Occipital lobe (tissue), 2 donors: Measurements from ENCODE around the gene ENTPD2. TPM values are rescaled to one million over a fixed set of nuclear protein-coding genes. Genes with fewer than 3 reads are reported as not detected.
"Not testable (repeated sequence)": the region's sequence is repeated elsewhere in the genome, so short reads cannot be mapped to it uniquely, and the experiment has no call there.

Experiments used
- DNase-seq: peaks from one replicate; lab custom pipeline; 2025; lab: John Stamatoyannopoulos, UW
- total RNA-seq: library from RNA; depleted of rRNA; stranded (reverse); fragments of >200 nt; gene quantifications from one replicate; pipeline ENCODE4 v1.2.3, GENCODE V29; 2014

The ENTPD2 gene
- total RNA-seq, 1 donor from 2014 or later: 0.16 TPM

- DNase-seq: no peak
Measured at GRCh38 chr9:137017791-137018497, 35.9 kb downstream of the ENTPD2 start.

- no peak for DNase-seq
Measured at GRCh38 chr9:137017071-137017470, 36.8 kb downstream of the ENTPD2 start.

DNA sequence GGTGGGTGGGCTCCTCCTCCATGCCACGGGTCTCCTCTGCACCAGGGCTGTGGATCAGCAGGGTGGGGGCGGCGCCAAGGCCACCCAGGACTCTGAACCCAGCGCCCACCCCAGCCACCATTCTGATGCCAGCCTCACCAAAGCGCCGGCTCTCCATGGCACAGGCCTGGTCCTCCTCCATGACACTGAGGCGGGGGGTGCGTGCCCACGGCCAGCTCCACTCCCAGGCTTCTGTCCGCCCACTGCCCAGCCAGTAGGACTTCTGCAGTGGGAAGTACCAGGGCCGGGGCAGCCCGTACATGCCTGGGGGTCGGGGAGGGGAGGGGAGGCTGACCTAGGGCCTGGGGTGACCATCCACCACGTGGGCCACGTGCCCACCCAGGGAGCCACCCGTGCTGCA is 37.4 kb downstream of the ENTPD2 start:
- DNase-seq: no peak

DNA sequence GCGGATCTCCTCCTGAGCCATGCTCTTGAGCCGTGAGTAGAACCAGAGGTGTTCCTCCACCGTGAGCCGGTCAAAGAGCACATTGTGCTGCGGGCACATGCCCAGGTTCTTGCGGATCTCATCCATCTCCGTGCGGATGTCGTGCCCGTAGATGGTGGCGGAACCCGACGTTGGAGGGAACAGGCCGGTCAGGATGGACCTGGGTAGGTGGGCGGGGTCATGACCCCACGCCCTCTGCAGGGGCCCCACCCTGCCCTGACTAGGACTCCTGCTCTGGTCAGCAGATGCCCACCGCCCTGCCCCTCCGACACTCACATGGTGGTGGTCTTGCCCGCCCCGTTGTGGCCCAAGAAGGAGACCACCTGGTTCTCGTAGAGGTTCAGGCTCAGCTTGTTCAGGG is 37.9 kb downstream of the ENTPD2 start:
- DNase-seq: no peak

- DNase-seq: no peak
Measured at GRCh38 chr9:137015540-137015930, 38.3 kb downstream of the ENTPD2 start.

DNA sequence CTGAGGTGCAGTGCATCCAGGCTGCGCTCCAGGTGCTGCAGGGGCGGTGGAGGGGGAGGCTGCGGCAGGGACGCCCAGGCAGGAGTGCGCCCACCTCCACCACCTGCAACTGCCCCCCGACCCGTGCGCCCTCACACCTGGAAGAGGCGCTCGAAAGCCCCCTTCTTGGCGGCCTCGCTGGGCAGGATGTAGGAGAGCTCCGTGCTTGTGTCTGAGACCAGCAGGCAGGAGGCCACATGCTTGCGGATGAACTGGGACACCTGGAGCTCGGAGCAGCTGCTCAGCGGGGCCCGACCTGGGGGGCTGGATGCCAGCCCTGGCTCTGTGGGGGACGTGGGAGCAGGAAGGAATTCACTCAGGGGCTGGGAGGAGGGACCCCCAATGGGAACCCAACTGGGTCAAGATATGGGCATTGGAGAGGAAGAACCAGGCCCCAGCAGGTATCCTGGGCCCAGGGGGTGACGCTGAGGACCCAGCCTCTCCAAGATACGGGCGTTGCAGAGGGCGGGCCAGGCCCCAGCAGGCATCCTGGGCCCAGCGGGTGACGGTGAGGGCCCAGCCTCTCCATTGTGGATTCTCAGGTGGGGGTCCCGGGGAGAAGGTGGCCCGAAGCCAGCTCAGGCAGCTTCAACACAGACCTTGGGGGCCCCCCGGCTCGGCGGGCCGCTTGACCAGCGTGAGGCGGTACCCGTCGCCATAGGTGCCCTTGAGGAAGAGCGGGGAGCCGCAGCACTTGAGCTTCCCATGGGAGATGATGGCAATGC is 38.9 kb downstream of the ENTPD2 start:
- no peak for DNase-seq

DNA sequence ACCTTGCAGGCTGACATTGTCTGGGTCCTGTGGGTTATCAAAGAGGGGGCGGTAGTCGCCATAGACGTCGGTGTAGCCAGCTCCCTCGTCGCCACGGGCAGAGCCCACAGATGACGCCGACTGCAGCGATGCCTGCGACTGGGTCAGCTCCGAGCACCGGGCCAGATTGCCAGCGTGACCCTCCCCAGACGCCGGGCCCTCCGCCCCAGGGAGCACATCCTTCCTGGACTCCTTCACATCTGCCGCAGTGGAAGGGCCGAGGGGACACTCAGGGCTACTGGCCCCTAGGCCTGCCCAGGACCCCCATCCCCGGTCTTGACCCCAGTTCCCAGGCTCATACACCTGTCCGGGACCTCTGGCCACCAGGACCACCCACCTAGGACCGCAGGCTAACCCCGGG is 39.7 kb downstream of the ENTPD2 start:
- DNase-seq: no peak

GRCh38 chr9:137013571-137013940 is 40.3 kb downstream of the ENTPD2 start:
- no peak for DNase-seq

GRCh38 chr9:137012694-137013570 is 40.9 kb downstream of the ENTPD2 start:
- no peak for DNase-seq

DNA sequence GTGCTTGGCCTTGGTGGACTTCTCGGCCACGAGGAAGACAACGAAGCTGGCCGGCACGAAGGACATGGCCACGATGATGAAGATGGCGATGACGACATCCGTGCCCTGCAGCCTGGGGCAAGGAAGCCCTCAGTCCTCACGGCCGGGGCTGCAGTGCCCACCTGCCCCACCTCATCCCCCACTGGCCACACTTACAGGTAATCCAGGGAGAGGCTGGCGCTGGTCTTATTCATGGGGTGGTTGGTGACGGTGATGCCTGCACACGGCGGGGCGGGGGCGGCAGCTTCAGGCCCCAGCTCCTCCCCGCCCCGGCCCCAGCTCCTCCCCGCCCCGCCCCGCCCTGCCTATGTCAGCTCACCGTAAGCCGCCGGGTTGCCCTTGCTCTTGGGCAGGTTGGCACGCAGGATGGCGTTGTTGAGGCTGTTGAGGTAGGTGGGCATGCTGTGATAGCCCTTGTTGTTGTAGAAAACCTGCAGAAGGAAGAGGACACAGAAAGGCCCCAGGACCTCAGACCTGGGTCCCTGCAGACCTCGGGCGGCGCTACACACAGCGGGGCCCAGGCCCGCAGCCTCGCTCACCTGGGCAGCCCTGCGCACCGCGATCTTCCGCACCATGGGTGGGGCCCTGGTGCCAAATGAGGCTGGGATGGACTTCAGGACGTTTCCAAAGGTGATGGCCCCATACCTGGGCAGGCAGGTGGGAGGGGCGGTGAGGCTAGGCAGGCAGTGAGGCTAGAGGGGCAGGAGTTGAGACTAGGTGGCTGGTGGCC is 41.8 kb downstream of the ENTPD2 start:
- DNase-seq: no peak

GRCh38 chr9:137011156-137011555 is 42.7 kb downstream of the ENTPD2 start:
- no peak for DNase-seq

DNA sequence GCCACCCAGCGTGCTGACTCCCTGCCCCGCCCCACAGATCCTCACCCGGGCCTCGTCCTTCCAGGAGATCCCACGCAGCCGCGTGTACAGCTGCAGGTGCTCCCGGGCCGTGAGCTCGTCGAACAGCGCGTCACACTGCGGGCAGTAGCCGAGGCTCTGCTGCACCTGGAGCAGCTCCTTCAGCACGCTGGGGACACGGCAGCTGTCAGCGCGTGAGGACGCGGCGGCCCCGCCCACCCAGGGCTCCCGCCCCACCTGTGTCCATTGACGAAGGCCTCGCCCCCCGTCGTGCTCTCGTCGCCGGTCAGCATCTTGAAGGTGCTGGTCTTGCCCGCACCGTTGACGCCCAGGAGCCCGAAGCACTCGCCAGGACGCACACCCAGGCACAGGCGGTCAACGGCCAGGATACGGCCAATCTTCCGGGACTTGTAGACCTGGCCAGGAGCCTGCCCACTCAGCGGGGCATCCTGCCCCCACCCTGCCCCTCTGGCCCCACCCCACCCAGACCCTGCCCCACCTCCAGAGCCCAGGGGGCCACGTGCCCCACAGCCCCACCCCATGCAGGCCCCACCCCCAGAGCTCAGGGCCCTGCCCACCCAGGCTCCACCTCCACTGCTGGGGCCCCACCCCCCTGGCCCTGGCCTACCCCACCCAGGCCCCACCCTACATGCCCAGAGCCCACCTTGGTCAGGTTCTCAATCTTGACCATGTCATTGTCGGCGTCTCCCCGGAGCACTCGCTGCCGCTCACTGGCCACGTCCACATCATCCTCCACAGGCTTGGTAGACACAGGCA is 43.7 kb downstream of the ENTPD2 start:
- DNase-seq: no peak

DNA sequence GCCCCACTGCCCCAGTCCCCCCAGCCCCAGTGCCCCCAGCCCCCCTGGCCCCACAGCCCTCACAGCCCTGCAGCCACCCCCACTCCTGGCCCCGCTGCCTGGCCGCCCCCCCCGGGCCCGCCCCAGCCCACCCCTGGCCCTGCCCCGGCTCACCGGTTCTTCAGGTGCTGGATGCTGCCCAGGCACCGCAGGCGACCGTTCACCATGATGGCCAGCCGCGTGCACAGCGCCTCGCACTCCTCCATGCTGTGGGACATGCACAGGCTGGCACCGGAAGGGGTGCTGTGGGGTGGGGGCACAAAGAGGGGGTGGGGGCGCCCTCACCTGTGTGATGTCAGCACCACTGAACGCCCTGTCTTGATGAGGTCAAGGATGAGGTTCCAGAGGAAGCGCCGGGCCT is 44.6 kb downstream of the ENTPD2 start:
- no peak for DNase-seq

DNA sequence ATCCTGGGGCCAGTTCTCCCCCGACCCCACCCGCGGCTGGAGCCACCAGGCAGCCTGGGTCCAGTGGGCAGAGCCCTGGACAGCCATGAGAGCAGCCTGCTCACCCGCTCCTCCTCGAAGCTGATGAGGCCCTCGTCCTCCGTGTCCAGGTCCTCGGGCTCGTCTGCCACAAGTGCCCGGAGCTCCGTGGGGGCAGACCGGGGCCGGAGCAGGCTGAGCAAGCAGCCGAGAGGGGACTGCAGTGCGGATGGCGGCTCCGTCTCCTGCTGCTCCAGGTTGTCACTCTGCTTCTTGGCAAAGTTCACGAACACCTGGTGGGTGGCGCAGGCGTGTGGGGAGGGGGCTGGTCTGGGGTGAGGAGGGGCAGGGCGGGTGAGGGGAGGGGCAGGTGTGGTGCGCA is 45.5 kb downstream of the ENTPD2 start:
- DNase-seq: no peak

DNA sequence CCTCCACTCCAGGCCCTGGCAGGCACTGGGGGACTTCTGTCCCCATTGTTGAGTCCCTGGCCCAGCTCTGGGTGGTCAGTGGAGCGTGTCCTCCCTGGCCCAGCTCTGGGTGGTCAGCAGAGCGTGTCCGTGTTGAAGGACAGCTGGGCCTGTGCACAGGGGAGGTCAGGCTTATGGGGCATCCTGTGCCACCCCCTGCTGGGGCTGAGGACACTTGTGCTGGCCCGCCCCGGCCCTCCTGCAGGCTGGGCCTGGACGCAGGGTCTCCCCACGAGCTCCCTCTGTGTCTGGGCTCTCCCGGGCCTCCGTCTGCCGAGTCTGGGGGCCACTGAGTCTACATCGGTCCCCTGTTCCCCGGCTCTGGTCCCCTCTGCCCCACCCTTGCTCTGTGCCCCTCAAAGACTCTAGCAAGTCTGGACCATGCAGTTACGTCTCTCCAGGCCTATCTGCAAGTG is 46.0 kb downstream of the ENTPD2 start:
- no peak for DNase-seq

- no peak for DNase-seq
Measured at GRCh38 chr9:137007108-137007815, 46.6 kb downstream of the ENTPD2 start.

DNA sequence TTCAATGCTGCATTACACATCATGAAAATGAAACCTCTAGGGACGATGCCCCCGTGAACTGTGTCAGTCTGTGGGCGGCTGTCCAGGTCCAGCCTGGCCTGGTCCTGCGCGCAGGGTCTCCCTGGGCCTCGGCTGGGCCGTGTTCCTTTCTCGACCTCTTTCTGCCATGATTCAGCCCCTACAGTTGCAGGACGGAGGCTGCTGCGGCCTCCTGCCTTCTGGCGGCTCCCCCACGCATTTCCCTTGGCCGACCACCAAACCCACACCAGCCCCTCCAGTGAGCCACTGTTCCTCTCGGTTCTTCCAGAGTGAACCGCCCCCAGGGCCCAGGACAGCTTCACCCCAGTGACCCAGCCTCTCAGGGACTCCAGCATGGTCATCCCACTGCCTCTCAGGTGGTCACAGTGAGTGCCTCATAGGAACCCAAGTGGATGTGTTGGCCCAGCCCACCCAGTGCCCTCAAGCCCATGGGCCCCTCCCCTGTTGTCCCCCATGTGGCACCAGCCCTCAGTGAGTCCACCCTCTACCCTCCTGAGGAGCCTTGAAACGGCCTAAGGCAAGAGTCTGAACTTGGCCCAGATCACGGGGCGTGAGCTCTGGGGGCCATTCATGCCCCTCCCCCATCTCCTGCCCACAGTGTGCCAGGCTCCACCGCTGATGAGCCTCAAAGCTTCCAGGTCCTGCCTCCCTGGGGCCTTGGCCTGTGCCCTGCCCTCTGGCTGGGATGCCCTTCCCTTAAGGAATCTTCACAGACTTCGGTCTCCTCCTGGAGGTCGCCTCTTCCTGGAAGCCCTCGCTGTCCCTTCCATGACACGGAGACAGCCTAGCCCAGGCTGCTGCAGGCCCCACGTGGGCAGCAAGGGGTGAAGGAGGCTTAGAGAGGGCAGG is 47.5 kb downstream of the ENTPD2 start:
- DNase-seq: no peak

GRCh38 chr9:137004285-137004684 is 49.6 kb downstream of the ENTPD2 start:
- not testable (repeated sequence) for DNase-seq

DNA sequence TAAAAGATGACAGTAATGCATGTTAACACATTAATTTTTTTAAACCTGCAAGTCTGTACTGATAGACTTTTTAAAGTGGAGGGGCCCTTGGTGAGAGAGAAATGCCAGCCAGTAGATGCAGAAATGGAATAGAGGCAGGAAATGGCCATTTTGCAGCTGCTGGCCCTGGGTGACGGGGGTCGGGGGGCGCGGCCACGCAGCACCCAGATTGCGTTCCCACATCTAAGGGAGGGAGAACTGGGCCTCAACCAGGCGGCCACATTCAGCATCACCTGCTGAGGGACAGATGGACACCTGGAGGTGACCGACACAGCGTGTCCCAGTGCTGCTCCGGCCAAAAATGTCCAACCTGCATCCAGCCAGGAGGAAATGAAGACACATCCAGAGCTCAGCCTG is 51.2 kb downstream of the ENTPD2 start:
- DNase-seq: no peak
